Activated CD8-positive, alpha-beta memory T cell treated with anti-CD3 and anti-CD28 coated beads, Interleukin-2, amount 50 U/mL, for 1 hour (primary cell): ENCODE measurements around the gene ARAP1.

ENCODE experiments used
- DNase-seq: peaks from one replicate; pipeline ENCODE4 v3.0.0-alpha.2; 2020; ENCODE audit errors: extremely low read depth

The ARAP1 gene

GRCh38 chr11:72682238-72682857 lies 69.9 kb downstream of the ARAP1 start:
- DNase-seq: no peak

- no peak for DNase-seq
Measured at GRCh38 chr11:72681226-72682153, 70.7 kb downstream of the ARAP1 start.

DNA sequence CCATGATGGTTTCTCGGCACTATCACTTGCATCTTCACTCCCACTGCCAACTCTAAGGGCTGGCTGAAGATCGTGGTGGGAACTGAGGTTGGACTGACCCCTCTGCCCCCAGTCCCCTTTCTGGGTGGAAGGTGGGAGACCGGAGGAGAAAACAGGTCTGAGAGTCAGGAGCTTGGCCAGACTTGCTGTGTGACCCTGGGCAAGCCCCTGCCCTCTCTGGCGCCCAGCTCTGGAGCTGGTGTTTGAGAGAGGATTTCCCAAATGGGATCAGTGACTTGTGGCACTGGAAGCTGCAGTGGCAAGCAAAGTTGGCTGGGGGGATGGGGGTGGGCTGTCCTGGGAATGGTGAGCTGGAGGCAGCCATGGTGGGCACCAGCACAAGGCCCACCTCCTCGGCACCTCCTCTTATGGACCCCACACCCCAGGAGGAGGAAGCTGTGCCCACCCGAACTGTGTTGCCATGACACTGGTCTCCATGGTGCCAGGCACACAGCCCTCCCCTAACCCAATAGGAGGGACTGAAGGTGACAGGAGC lies 71.5 kb downstream of the ARAP1 start:
- no peak for DNase-seq

GRCh38 chr11:72679869-72680268 lies 72.3 kb downstream of the ARAP1 start:
- DNase-seq: no peak

GRCh38 chr11:72678524-72678923 lies 73.7 kb downstream of the ARAP1 start:
- DNase-seq: no peak

DNA sequence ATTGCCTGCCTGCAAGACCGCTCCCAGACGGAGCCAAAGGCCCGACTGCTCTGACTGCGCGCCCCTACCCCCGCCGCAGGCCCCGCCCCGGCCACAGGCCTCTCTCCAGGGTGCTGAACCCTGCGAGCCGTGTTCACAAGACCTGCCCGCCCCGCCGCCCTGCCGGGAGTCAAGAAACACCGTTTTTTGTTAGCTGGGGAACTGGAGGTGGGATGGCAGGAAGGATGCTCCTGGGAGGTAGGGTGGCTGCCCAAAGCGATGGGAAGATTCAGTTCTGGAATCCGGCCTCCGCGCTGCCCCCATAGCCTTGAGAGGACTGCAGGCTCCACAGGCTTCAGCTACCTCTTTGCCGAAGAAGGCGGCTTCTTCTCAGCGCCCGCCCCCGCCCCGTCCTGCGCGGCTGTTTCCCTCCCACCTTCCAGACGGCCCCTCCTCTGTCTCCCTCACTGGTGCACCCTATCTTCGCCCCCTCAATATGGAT lies 75.3 kb downstream of the ARAP1 start:
- no peak for DNase-seq

DNA sequence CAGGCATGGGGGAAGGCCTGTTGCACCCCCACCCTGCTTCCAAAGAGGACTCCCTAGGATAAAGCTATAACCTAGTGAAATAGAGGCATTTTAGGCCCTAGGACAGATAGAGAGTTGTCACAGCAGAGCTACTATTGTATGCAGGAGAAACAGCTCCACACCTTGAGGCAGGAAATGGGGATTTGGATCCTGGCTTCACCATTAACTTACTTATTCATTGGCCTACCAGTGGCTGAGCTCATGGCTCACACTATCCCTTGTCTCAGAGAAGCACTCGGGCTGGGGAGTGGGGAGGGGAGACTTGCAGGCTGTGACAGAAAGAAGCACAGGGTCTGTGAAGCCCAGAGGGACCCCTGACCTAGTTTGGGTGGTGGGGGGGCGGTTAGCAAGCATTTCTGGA lies 77.0 kb downstream of the ARAP1 start:
- no peak for DNase-seq

- DNase-seq: no peak
Measured at GRCh38 chr11:72673943-72674828, 78.0 kb downstream of the ARAP1 start, which contains the start of gene PDE2A. Gene PDE2A (minus strand): TSS chr11:72674422. CDS start chr11:72674207, 215 bp downstream.

DNA sequence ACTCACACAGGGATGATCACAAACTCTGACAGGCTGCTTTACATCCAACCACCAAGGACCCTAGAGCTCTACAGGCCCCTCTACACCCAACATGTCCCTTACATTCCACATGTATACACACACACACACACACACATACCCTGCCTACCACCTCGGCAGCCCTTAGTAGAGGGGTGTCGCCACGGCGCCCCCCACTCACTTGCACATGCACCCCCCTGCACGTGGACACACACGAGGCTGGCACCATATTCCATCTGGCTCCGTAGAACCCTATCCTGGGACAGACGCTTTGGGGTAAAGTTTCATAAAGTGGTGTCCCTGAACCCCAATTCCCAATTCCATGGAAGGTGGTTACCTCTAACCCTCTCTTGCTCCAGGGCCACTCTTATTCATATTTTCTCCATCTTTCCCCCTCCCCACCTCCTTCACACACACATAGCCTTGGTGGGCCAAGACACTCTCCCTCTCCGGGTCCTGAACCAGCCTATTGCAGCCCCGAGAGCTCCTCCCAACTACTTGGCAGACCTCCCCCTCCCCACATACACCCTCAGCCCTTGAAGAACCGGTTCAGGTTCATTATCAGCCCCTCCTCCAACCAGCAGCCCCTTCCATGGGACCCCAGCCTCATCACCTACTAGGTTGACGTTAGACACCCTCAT lies 78.8 kb downstream of the ARAP1 start:
- no peak for DNase-seq

GRCh38 chr11:72672597-72673238 lies 79.5 kb downstream of the ARAP1 start:
- no peak for DNase-seq

- no peak for DNase-seq
Measured at GRCh38 chr11:72671152-72672099, 80.8 kb downstream of the ARAP1 start.

GRCh38 chr11:72670041-72670440 lies 82.2 kb downstream of the ARAP1 start:
- DNase-seq: no peak

DNA sequence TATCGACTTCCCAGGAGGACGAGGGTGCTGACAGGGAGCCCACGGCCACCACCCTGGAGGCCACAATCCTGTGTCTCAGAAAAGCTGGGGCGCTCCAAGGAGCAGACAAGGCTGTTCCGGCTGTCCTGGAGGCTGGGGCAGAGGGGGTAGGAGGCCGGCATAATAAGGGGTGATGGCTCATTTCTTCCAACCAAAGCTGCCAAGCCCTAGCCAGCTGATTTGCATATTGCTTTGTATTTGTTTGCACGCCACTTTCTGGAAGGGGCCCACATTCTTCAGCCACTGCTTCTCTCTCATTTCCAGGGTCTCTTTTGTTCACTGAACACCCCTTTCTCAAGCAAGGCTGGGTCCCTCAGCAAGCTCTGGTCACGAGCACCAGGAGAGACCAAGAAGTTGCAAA lies 82.7 kb downstream of the ARAP1 start:
- no peak for DNase-seq

DNA sequence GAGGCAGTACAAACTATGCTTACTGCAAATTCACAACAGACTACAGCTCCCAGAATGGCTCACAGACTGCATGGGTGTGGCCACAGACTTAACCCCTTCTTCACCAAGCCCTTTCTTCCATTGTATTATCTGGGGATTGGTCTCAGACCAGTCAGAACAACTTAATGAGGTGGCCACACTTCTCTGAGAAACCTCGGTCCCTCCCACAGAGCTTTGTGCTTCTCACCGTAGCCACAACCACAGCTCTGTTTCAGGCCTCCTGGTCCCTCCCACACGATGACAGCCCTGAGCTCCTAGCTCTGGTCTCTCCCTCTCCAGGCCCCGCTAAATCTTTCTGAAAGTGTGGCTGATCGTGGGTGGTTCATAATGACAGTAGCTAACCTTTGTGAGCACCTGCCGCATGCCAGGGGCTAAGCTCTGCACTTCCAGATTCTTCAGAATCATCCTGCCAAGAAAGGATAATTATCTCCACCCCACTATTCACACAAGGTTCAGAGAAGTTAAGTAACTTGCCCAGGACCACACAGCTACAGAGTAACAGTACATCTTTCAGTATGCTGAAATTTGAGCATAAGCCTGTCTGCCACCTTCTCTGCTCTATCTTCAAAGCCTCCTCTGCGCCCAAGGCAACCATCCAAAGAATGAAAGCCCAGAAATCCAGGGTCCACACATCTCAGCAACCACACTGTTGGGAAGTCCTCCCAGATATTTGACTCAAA lies 83.4 kb downstream of the ARAP1 start:
- DNase-seq: no peak

DNA sequence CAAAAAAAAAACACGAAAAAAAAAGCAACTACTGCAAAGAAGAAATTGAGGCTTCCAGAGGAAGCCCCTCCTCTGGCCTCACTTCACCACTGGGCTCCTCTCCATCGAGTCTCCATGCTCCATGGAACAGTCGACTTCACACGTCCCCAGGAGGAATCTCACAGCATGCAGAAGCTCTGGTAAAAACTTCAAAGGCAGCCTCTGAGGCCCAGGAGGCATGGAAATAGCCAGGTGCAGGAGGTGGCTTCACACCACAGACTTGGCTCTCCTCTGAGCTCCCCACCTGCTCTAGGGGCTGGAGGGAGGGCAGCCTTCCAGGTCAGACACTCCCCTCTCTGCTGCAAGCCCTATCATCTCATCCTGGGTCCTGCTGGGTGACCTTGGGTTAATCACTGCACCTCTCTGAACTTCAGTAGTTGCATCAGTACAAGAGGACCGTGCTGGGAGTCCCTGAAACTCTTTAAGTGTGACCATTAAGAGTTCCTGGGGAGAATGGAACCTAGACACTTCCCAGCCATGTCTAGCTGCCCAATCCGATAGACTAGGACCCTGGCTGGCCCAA lies 86.2 kb downstream of the ARAP1 start:
- DNase-seq: no peak

GRCh38 chr11:72662036-72662435 lies 90.2 kb downstream of the ARAP1 start:
- no peak for DNase-seq

GRCh38 chr11:72661486-72661885 lies 90.7 kb downstream of the ARAP1 start:
- no peak for DNase-seq

DNA sequence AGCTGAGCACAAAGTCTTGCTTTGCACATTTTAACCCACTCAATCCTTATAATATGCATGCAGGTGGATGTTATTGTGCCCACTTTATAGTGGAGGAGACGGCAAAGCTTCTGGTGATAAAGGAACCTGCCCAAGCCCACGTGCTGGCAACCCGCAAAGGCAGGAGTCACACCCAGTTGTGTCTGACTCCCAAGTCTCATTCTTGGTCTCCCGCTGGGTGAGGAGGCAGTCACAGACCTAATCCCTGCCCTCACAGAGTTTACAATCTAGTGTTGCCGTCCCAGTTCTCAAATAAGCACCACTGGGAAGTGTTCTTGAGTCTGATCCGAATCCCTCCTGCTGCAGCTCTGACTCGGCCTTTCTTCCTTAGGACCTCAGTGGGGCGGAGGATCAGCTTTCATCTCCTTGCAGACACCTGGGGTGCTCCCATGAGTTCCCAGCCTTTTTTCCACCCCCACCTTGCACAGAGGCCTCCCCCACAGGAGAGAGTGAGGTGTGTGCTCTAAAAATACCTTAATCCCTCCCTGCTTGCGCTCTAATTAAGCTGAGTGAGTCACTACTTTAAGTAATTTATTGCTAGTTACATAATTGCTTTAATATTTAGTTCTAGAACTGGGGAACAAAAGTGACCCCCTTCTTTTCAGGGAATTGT lies 93.1 kb downstream of the ARAP1 start:
- no peak for DNase-seq
